IPS-18c (cell line): ENCODE data around the gene EEF1A2.

ENCODE experiments used
- H3K4me3 ChIP-seq: 2 replicates; pipeline ENCODE4 v1.7.0; 2013; ENCODE audit warnings: low read depth, mild to moderate bottlenecking, low read length, moderate library complexity; ENCODE audit not compliant: insufficient read depth
- H3K9me3 ChIP-seq: one replicate; pipeline ENCODE4 v1.6.1; 2013; ENCODE audit warnings: mild to moderate bottlenecking, low read length, moderate library complexity; ENCODE audit not compliant: control insufficient read depth, insufficient read depth

Gene EEF1A2

GRCh38 chr20:63455568-63455859 is 43.4 kb downstream of the EEF1A2 start:
- Histone ChIP-seq H3K4me3 (no peak overlapping the region), H3K9me3 (no peaks in the 10 kb centered on the region)

GRCh38 chr20:63454731-63455567 is 43.9 kb downstream of the EEF1A2 start:
- Histone ChIP-seq H3K9me3 (no peaks in the 10 kb centered on the region), H3K4me3 (no peak overlapping the region)

DNA sequence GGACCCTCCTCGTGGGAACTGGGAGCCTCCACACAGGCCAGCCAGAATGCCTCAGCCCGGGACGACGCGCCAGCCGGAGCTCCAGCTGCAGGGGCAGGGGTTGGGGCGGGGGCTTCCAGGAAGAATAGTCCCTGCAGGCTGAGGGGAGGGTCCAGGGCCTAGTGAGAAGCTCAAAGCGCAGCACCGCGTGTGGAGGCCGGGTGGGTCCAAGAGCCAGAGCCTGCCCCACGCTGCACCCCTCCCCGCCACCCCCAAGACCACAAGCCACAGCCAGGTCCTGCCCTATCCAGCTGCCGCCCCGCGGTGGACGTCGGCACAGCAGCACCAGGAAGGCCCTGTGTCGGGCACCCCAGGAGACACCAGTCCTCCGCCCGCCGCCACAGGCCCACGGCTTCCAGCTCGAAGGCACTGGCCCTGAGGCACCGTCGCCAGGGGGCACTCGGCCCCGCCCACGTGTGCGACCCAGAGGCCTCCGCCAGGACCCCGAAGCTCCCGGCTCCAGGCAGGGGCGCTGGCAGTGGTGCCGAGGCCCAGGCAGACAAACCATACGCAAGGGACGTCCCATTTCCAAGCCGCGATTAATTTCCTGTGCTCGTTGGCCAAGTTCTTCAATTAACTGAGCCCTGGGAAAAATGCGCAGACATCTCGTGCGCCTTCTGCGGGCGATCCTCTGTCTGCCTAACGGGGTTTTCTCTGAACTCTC is 45.9 kb downstream of the EEF1A2 start:
- no peaks in the 10 kb centered on the region for H3K9me3 ChIP-seq

DNA sequence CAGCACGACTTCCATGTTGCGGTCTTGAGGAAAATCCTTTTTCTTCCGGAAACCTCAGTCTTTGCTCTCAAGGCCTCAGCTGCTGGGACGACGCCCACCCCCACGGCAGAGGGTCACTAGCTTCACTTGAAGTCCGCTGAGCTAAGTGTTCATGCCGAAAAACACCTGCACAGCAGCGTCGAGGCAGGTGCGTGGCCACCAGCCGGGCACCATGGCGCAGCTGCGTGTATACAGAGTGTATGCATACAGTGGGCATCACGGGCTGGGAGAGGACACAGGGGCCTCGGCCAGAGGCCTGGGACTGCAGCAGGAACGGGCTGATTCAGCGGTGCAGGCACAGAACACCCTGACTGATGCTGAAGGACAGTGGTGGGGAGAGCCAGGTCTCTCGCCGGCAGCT is 46.5 kb downstream of the EEF1A2 start:
- H3K4me3 ChIP-seq = no peak overlapping the region
- H3K9me3 ChIP-seq = no peaks in the 10 kb centered on the region

More for the DNA sequence above, 45.9 kb downstream of the EEF1A2 start:
- no peak overlapping the region for H3K4me3 ChIP-seq

DNA sequence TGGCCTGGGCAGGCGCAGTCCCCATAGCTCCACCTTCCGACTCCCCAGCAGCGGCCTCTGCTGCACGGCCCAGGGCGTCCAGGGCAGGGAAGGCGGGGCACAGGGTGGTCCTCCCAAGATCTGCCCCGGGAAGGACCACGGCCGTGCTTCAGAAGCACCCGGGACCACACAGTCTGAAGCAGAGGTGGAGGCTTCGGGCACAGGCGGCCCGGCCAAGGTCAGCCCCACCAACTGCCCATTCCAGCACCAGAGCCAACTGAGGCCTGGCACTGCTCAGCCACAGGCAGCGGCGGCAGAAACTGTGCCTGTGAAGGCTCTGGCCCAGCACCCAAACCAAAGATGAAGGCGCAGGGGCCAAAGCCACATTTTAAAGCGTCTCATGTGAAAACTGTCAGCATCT is 47.1 kb downstream of the EEF1A2 start:
- Histone ChIP-seq H3K4me3 (no peak overlapping the region), H3K9me3 (no peaks in the 10 kb centered on the region)

DNA sequence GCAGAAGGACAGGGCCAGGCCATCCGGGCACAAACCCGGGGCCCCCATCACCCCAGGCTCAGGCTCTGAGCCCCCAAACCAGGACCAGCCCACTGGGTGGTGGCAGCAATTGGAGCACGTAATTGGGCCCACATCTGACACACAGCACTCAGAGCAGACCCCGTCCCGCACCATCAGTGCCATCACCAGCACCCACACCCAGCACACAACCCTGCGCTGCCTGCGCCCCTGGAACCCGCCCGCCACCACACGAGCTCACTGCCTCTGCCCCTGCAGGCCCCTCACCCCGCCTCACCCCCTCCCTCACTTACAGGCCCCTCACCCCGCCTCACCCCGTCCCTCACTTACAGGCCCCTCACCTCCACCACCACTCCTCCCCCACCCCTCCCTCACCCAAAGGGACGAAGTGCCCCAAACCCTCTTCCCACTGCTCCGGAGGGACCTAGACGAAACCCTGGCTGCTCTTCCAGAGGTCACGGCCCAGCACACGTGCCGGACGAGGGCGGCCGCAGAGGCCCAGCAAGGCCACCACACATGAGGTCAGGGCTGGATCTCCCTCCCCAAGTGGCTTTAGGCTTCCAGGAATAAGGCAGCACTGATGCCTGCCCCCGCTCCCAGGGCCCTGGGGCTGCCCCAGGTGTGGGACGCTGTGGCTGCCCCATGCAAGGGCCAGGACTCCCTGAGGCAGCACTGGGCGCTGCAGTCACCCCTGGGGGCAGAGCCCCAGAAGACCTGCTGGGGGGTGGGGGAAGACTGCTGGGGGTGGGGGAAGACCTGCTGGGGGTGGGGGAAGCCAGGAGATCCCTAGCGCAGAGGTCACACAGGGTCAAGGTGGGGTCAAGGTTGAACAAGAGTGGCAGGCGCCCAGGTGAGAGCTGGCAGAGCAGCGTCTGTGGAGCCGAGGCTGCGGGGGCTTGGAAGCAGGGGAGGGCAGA is 48.8 kb downstream of the EEF1A2 start:
- Histone ChIP-seq H3K4me3 (no peak overlapping the region), H3K9me3 (no peaks in the 10 kb centered on the region)

- H3K4me3 ChIP-seq = no peak overlapping the region
These were observed 49.9 kb downstream of the EEF1A2 start for GRCh38 chr20:63449025-63449424.

GRCh38 chr20:63448031-63448430 is 50.9 kb downstream of the EEF1A2 start:
- peaks cover 2% of the 10 kb centered on the region for H3K9me3 ChIP-seq
- no peak overlapping the region for H3K4me3 ChIP-seq

More at GRCh38 chr20:63449025-63449424, 49.9 kb downstream of the EEF1A2 start:
- H3K9me3 ChIP-seq = peaks cover 2% of the 10 kb centered on the region

DNA sequence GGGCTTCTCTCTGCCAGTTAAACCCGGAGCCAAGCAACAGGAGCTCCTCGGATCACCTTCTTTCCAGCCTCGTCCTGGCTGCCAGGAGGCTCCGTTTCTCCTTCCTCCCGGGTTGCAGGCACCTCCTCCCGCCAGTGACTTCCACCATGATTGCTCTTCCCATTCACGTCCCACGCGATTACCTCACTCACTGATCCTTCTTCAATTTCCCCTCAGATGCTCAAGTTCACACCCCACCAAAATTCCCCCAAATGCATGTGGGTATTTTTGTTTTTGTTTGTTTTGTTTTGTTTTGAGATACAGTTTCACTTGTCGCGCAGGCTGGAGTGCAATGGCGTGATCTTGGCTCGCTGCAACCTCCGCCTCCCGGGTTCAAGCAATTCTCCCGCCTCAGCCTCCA is 51.6 kb downstream of the EEF1A2 start:
- Histone ChIP-seq H3K4me3 (no peak overlapping the region), H3K9me3 (peaks cover 2% of the 10 kb centered on the region)

DNA sequence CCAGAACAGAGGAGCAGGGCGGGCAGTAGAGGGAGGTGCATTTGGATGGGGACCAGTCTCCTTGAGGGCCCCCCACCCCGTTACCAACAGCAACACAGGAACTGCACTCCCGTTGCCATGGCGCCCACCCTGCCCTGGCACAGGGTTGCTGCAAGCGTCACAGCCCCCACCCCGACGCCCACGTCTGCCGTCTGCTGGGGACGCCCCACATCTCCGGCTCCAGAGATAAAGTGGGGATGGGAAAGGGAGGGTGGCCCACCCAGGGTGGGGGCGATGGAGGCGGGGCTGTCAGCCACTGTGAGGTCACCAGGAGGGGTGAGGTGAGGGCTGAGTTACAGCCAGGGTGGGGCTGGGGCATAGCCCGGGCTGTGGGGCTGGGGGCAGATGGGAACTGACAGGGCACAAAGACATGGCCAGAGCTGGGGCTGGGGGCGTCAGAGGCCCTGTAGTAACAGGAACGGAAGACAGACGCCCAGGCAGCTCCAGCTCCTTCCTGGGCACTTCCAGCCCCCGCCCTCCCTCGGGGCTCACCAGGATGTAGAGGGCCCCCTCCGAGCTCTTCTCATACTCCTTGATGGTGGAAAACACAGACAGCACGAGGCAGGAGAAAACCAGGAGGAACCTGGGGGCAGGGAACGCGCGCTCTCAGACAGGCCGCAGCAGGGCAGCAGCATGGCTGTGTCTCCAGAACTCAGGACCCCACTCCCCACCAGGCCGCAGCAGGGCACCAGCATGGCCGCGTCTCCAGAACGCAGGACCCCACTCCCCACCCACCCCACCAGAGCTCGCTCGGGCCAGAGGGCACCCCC is 52.5 kb downstream of the EEF1A2 start:
- Histone ChIP-seq H3K9me3 (peaks cover 2% of the 10 kb centered on the region), H3K4me3 (no peak overlapping the region)

DNA sequence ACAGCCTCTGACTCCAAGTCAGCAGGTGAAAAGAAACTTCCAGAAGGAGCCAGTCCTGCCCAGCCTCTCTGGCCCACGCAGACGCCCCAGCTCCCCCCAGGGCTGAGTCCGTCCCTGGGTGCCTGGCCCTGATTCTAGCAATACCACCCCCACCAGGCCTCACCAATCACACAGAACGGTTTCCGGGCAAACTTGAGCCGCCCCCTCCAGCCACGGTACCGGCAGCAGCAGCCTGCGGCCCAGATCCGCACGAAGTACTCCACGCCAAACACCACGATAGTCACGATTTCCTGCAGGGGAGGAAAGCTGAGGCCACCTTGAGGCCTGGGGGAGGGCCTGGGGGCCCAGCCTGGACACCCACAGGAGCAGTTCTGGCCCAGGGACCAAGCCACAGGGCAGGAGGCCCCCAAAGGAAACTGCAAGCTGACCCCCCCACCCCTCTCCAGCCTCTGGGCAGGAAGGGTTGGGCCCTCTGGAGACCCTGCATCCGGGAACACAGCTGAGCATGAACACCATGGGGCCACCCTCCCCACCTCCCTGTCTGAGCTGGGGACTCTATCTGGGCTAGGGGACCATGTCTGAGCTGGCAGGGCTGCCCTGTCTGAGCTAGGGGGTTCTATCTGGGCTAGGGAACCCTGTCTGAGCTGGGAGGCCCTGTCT is 53.7 kb downstream of the EEF1A2 start:
- no peak overlapping the region for H3K4me3 ChIP-seq
- H3K9me3 ChIP-seq = peaks cover 2% of the 10 kb centered on the region

GRCh38 chr20:63444548-63444947 is 54.3 kb downstream of the EEF1A2 start:
- Histone ChIP-seq H3K4me3 (no peak overlapping the region), H3K9me3 (peaks cover 2% of the 10 kb centered on the region)

- Histone ChIP-seq H3K4me3 (no peak overlapping the region), H3K9me3 (peaks cover 2% of the 10 kb centered on the region)
These were observed 55.1 kb downstream of the EEF1A2 start for GRCh38 chr20:63443606-63444395.

DNA sequence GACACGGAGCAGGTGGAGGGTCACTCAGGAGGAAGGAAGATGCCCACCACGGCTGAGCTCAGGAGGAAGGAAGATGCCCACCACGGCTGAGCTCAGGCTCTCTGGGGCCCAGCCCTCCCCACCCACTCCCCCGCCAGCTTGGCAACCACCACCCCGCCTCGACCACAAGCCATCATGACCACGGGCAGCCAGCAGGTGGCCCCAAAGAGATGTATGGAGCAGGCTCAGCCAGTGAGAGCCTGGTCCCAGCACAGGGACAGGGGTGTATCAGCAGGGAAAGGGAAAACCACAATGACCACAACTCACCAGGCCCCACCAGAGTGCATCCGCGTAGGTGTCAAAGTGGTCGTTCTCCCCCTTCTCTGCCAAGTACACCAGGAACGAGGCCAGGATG is 56.8 kb downstream of the EEF1A2 start:
- no peak overlapping the region for H3K4me3 ChIP-seq

GRCh38 chr20:63441136-63442099 is 57.5 kb downstream of the EEF1A2 start:
- Histone ChIP-seq H3K9me3 (peaks cover 2% of the 10 kb centered on the region), H3K4me3 (no peak overlapping the region)

More for the DNA sequence above, 56.8 kb downstream of the EEF1A2 start:
- peaks cover 2% of the 10 kb centered on the region for H3K9me3 ChIP-seq
